Measurements from ENCODE around the gene MAP4K1. TPM values are rescaled to one million over a fixed set of nuclear protein-coding genes. Genes with fewer than 3 reads are reported as not detected.
A peak's percentile ranks its signal among the peaks of the same experiment; 100 is the strongest.

MAP4K1 gene
- total and polyA plus RNA-seq, 2 of the 13 experiments (the other 11 are each of a cell fraction or from before 2014, with no cell fraction given): 0.24 to 0.89 TPM

DNA sequence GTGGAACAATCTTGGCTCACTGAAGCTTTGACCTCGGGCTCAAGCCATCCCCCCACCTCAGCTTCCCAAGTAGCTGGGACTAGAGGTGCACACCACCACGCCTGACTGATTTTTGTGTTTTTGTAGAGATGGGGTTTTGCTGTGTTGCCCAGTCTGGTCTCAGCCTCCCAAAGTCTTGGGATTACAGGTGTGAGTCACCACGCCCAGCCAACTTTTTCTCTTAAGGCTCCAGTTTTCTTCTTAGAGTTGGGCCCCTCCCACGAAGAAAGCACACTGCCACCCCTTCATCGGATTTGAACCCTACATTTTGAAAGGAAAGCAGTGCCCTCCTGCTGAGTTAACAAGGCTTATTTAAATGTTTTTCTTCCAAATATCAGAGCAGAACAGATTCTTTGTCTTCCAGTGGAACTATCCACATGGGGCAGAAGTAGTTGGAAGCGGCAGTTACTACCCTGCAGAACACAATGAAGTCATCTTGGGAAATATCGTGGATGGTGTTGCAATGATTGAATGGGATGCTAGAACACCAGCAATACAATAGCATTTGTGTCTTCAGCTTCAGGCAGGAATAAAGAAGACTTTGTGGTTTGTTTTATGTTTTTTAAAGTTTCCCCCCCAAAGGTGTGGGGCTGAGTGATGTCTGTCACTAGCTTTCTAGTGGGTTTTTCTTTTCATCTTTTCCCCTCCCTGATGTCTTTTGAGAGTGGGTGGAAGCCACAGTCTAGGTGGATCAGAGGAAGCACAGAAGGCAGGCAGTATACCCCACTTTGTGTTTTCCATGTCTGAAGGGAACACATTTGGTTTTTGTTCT lies 38.6 kb upstream of the MAP4K1 start (continued):
- TF ChIP-seq BCL6 (CRISPR knock-in tag; IDR thresholded peaks at IDR 0.05) (peak; percentile 74), ZNF644 (CRISPR knock-in tag; IDR thresholded peaks at IDR 0.05; ENCODE audit: low read depth) (peak; percentile 37; the same call in 1 of the 2 replicates), NCOA2 (CRISPR knock-in tag; IDR thresholded peaks at IDR 0.05) (peak; percentile 68), HDAC2 (CRISPR knock-in tag; IDR thresholded peaks at IDR 0.05) (0 out of 2 replicates have a peak, but pooled peaks have one; percentile 24), FOXA3 (CRISPR knock-in tag; IDR thresholded peaks at IDR 0.05) (peak; percentile 46; the same call in 1 of the 2 replicates), TCF7 (IDR thresholded peaks at IDR 0.05; ENCODE audit: low read depth) (peak; percentile 82), FOXK1 (CRISPR knock-in tag; IDR thresholded peaks at IDR 0.05; ENCODE audit: borderline replicate concordance, low read depth) (no peak; the same call in 1 of the 2 replicates), KDM2A (CRISPR knock-in tag; IDR thresholded peaks at IDR 0.05; ENCODE audit: borderline replicate concordance, low read depth) (no peak), TP53 (CRISPR knock-in tag; conservative IDR thresholded peaks at IDR 0.05) (no peak), CREB1 (IDR thresholded peaks at IDR 0.05) (no peak), CREB1 (CRISPR knock-in tag; IDR thresholded peaks at IDR 0.05) (peak; percentile 31; the same call in 1 of the 2 replicates), CREM (IDR thresholded peaks at IDR 0.05) (peak; percentile 64; the same call in 1 of the 2 replicates), CREM (CRISPR knock-in tag; IDR thresholded peaks at IDR 0.05) (no peak), AHR (CRISPR knock-in tag; IDR thresholded peaks at IDR 0.05) (no peak), SOX13 (IDR thresholded peaks at IDR 0.05) (peak; percentile 86), SOX13 (CRISPR knock-in tag; conservative IDR thresholded peaks at IDR 0.05 in 1 of 2, IDR thresholded peaks at IDR 0.05 in 1 of 2) (peak in 1 of 2 experiments; percentile 98; a peak in 2 of 4 replicates), EP300 (IDR thresholded peaks at IDR 0.05; ENCODE audit: low read depth in 2 of 2, low read length in 2 of 2) (peak; percentile 65 to 80; a peak in 3 of 4 replicates), EP300 (CRISPR knock-in tag; IDR thresholded peaks at IDR 0.05; ENCODE audit: borderline replicate concordance) (peak; percentile 76), ZC3H13 (CRISPR knock-in tag; IDR thresholded peaks at IDR 0.05) (no peak), SMAD3 (CRISPR knock-in tag; IDR thresholded peaks at IDR 0.05) (0 out of 2 replicates have a peak, but pooled peaks have one; percentile 49), TCF7L2 (IDR thresholded peaks at IDR 0.05; ENCODE audit: low read depth, low read length) (peak; percentile 39; the same call in 1 of the 2 replicates)
- TF ChIP-seq, protein P1, sequence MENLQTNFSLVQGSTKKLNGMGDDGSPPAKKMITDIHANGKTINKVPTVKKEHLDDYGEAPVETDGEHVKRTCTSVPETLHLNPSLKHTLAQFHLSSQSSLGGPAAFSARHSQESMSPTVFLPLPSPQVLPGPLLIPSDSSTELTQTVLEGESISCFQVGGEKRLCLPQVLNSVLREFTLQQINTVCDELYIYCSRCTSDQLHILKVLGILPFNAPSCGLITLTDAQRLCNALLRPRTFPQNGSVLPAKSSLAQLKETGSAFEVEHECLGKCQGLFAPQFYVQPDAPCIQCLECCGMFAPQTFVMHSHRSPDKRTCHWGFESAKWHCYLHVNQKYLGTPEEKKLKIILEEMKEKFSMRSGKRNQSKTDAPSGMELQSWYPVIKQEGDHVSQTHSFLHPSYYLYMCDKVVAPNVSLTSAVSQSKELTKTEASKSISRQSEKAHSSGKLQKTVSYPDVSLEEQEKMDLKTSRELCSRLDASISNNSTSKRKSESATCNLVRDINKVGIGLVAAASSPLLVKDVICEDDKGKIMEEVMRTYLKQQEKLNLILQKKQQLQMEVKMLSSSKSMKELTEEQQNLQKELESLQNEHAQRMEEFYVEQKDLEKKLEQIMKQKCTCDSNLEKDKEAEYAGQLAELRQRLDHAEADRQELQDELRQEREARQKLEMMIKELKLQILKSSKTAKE (CRISPR knock-in tag; IDR thresholded peaks at IDR 0.05; ENCODE audit: borderline replicate concordance): no peak
- TF ChIP-seq, protein P2, sequence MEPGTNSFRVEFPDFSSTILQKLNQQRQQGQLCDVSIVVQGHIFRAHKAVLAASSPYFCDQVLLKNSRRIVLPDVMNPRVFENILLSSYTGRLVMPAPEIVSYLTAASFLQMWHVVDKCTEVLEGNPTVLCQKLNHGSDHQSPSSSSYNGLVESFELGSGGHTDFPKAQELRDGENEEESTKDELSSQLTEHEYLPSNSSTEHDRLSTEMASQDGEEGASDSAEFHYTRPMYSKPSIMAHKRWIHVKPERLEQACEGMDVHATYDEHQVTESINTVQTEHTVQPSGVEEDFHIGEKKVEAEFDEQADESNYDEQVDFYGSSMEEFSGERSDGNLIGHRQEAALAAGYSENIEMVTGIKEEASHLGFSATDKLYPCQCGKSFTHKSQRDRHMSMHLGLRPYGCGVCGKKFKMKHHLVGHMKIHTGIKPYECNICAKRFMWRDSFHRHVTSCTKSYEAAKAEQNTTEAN (CRISPR knock-in tag; conservative IDR thresholded peaks at IDR 0.05): no peak
- TF ChIP-seq, protein P3, sequence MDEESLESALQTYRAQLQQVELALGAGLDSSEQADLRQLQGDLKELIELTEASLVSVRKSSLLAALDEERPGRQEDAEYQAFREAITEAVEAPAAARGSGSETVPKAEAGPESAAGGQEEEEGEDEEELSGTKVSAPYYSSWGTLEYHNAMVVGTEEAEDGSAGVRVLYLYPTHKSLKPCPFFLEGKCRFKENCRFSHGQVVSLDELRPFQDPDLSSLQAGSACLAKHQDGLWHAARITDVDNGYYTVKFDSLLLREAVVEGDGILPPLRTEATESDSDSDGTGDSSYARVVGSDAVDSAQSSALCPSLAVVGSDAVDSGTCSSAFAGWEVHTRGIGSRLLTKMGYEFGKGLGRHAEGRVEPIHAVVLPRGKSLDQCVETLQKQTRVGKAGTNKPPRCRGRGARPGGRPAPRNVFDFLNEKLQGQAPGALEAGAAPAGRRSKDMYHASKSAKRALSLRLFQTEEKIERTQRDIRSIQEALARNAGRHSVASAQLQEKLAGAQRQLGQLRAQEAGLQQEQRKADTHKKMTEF (CRISPR knock-in tag; IDR thresholded peaks at IDR 0.05): peak; percentile 28; the same call in 1 of the 2 replicates
- TF ChIP-seq, protein P4, sequence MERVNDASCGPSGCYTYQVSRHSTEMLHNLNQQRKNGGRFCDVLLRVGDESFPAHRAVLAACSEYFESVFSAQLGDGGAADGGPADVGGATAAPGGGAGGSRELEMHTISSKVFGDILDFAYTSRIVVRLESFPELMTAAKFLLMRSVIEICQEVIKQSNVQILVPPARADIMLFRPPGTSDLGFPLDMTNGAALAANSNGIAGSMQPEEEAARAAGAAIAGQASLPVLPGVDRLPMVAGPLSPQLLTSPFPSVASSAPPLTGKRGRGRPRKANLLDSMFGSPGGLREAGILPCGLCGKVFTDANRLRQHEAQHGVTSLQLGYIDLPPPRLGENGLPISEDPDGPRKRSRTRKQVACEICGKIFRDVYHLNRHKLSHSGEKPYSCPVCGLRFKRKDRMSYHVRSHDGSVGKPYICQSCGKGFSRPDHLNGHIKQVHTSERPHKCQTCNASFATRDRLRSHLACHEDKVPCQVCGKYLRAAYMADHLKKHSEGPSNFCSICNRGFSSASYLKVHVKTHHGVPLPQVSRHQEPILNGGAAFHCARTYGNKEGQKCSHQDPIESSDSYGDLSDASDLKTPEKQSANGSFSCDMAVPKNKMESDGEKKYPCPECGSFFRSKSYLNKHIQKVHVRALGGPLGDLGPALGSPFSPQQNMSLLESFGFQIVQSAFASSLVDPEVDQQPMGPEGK (CRISPR knock-in tag; IDR thresholded peaks at IDR 0.05): peak; percentile 70

All from HepG2 (cell line).